ENCODE measurements around the gene SLC25A53.
A peak's percentile ranks its signal among the peaks of the same experiment; 100 is the strongest.
"Not testable (repeated sequence)": the region's sequence is repeated elsewhere in the genome, so short reads cannot be mapped to it uniquely, and the experiment has no call there.

SLC25A53 gene

DNA sequence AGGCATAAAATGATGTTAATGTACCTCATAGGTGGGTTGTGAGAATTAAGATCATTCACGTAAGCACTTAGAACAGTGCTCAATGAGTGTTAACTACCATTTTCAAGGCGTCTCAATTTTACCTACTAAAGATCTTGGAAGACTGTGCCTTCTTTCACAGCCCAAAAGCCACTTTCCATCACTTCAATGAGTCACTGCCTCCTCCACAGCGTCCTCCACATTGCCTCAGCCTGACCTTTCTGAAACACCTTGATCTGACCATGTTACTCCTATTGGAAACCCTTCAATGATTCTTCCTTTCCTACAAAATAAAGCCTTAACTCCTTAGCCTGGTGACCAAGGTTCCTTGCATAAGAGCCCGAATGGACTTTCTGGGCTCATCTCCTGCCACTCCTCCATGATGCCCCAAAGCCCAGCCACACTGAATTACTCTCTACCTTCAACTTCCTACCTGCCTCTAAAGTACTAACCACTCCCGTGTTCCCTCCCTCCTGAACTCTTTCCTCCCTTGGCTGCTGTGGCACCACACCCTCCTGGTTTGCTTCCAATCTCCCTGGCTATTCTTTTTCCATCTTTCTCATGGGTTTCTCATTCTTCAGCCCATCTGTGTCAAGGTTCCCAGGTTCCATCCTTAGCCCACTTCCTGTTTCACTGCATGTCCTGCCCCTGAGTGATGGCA lies 22.1 kb downstream of the SLC25A53 start:
- DNase-seq (ENCODE audit: low read depth in 3 of 3), result no peak

DNA sequence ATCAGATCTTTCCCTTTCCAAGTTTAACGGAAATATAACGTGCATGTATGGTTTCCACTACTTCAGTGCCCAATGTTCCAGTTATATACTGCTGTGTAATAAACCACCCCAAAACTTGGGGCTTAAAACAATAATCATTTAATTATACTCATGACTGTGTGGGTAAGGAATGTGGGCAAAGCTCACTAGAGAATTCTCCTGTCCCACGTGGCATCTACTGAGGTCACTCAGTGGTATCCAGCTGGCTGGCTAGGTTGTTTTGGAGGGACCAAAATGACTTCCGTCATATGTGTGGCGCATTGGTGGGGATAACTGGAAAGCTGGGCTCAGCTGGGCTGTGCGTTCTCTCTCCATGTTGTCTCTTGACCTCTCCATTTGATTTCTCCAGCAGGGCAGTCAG lies 26.0 kb downstream of the SLC25A53 start:
- DNase-seq (ENCODE audit: low read depth in 3 of 3), result no peak

DNA sequence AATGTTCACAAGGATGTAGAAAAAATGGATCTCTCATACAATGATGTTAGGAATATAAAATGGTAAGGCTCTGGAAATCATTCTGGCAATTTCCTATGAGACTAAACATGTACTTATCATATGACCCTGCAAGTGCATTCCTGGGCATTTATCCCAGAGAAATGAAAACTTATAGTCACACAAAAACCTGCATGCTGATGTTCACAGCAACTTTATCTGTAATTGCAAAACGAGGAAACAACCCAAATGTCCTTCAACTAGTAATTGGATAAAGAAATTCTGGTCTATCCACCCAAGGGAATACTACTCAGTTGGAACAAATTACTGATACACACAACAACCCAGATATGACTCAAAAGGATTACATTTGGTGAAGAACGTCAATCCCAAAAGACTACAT lies 30.0 kb downstream of the SLC25A53 start:
- DNase-seq (ENCODE audit: low read depth in 3 of 3), result no peak

GRCh38 chrX:104122829-104123228 lies 34.0 kb downstream of the SLC25A53 start:
- no peak for DNase-seq (ENCODE audit: low read depth in 3 of 3)

GRCh38 chrX:104118765-104119164 lies 38.0 kb downstream of the SLC25A53 start:
- DNase-seq (ENCODE audit: low read depth in 3 of 3), result no peak

- no peak for DNase-seq (ENCODE audit: low read depth in 3 of 3)
Measured at GRCh38 chrX:104117759-104118158, 39.0 kb downstream of the SLC25A53 start.

GRCh38 chrX:104113222-104113965 lies 43.4 kb downstream of the SLC25A53 start:
- peak in 1 of 3 experiments; percentile 26 for DNase-seq (ENCODE audit: low read depth in 3 of 3)

DNA sequence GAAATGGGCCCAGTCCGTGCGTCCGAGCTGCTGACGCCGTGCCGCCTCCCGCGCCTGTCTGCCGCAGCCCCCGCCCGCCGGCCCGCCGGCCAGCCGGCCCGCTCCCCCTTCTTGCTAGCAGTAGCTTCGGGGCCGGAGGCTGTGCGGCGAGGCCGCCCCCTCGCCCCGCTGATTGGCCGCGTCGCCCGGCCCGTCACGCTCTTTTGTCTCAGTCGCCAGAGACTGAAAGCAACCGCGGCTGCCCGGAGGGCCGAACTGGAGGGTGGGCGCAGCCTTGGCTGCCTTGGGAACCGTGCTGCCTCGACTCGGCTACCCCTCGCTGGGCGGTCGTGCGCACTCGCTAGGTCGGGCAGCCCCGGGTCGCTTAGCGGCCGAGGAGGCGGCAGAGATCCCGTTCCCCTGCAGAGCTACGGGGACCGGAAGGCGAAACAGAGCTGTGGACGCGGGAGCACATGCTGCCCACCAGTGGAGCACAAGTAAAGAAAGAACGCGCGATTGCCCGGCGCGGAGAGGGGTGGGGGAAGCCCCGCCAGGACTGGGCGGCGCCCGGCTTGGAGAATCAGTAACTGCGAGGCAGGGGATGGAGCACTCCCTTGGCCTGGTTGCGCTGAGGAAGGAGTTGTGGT lies 44.4 kb downstream of the SLC25A53 start, which contains the start of gene ZCCHC18:
TSS of gene ZCCHC18 (plus strand) at position 198 of the 626 bp plus-strand sequence. CDS start 1,589 bp downstream, outside the sequence.
- DNase-seq (ENCODE audit: low read depth in 3 of 3), result no peak

GRCh38 chrX:104110491-104111240 lies 46.1 kb downstream of the SLC25A53 start:
- DNase-seq (ENCODE audit: low read depth in 3 of 3), result not testable (repeated sequence)

DNA sequence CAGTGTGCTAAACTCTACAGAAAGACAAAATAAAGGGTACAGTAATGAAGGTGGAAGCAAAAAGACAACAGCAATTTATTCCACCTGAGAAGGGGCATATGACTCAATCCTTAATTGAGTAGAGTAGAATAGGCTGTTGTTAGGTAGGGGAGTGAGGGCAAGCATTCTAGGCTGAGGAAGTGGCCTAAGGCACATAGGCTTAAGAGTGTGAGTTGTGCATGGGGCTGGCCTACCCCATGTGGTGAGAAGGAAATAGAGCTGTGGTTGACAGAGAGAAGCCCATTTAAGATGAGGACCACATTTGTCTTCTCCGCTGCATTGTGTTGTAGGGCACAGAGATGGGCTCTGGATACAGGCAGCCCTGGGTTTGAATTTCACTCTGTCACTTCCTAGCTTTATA lies 47.9 kb downstream of the SLC25A53 start:
- DNase-seq (ENCODE audit: low read depth in 3 of 3), result no peak

- DNase-seq (ENCODE audit: low read depth in 3 of 3), result no peak
Measured at GRCh38 chrX:104105330-104106262, 51.2 kb downstream of the SLC25A53 start.

- no peak for DNase-seq (ENCODE audit: low read depth in 3 of 3)
Measured at GRCh38 chrX:104104676-104105075, 52.1 kb downstream of the SLC25A53 start.

- DNase-seq (ENCODE audit: low read depth in 3 of 3), result no peak
Measured at GRCh38 chrX:104098919-104099318, 57.9 kb downstream of the SLC25A53 start.

DNA sequence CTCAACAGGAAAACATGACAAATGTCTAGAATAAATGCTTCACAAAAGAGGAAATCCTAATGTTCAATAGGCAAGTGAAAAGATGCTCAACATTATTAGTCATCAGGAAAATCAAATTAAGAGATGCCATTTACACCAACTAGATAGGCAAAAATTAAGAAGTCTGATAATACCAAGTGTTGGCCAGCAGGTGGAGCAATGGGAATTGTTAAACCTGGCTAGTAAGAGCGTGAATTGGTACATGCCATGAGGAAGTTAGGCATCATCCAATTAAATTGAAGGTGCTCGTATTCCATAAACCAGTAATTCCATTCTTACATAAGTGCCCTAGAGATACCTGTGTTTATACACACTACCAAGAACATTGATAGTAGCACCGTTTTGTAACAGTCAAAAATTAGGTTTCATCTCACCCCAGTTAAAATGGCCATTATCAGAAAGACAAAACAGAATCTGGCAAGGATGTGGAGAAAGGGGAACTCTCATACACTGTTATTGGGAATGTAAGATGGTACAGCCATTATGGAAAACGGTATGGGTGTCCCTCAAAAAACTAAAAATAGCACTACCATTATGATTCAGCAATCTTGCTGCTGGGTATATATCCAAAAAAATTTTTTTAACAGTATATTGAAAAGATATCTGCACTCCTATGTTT lies 58.5 kb downstream of the SLC25A53 start:
- DNase-seq (ENCODE audit: low read depth in 3 of 3), result peak in 1 of 3 experiments; percentile 23

- no peak for DNase-seq (ENCODE audit: low read depth in 3 of 3)
Measured at GRCh38 chrX:104085919-104086318, 70.9 kb downstream of the SLC25A53 start.

DNA sequence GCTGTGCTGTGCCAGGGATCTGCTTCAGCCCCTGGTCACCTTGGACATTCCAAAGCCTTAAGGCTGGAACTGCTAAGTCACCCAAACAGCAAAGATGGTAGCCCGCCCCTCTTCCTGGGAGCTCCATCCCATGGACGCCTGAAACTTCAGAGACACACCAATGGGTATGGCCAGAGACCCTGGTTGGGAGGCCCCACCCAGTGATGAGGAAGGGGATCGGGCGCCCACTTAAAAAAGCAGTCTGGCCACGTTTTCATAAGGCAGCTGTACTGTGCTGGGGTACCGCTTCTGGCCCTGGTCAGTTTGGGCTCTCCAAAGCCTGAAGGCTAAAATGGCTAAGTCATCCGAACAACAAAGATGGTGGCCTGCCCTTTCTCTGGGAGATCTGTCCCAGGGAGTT lies 71.3 kb downstream of the SLC25A53 start:
- DNase-seq (ENCODE audit: low read depth in 3 of 3), result no peak

DNA sequence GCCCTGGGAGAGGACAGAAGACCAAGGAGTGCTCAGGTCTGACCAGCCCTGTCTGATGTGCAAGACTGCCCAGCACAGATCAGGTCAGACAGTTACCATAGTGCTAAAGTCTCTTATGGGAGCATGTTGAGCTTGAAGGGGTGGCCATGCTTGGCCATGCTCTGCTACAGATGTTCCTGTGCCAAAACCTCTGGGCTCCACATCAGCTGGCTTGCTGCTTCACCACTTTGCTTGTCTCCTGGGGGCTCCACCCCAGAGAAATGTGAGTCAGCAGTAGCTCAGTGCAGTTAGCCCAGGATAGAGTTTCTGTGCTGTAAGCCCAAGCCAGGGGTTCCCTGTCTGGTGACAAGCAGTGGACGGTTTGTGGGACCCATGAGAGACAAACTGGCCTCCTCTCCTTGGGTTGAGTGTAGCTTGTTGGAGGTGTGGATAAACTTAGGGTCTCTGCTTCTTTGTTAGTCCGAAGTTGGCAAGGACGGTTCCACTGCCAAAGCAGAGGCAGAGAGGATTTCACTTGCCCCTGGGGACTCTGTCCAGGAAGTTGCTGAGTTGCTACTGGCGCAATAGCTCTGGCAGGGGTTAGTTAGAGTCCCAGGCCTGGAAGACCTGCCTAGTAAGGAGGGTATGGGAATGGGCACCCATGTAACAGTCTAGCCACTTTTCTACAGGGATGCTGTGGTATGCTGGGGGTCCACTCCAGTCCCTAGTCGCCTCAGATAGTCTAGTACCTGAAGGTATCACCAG lies 72.1 kb downstream of the SLC25A53 start:
- DNase-seq (ENCODE audit: low read depth in 3 of 3), result no peak

DNA sequence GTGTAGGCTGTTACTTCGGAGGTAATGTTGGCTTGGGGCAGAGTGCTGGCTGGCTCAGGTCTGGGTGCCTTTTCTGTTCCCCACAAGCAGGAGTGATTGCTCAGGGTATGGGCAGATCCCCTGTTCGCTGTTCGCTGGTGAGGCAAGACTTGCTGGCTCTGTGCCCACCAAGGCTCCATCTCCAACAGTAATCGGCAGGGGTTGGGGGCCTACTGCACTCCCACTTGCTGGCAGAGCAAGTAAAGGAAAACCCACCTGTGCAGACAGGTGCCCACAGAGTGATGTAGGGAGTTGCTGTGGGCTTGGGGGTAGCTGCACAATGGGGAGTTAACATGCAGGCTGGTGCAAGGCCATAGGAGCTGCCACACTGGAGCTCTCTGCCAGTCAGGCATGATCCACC lies 72.7 kb downstream of the SLC25A53 start:
- no peak for DNase-seq (ENCODE audit: low read depth in 3 of 3)

GRCh38 chrX:104077854-104078253 lies 79.0 kb downstream of the SLC25A53 start:
- not testable (repeated sequence) for DNase-seq (ENCODE audit: low read depth in 3 of 3)
